GM19463 (cell line): ENCODE results near the gene KIF3B.
"Not testable (repeated sequence)": the region's sequence is repeated elsewhere in the genome, so short reads cannot be mapped to it uniquely, and the experiment has no call there.

ENCODE experiments used
- ATAC-seq: cut with Tn5 transposase; IDR thresholded peaks from one replicate; pipeline ENCODE4 v1.9.1; 2021; ENCODE audit warnings: mild to moderate bottlenecking, moderate library complexity; ENCODE audit not compliant: unreplicated experiment

The KIF3B gene

DNA sequence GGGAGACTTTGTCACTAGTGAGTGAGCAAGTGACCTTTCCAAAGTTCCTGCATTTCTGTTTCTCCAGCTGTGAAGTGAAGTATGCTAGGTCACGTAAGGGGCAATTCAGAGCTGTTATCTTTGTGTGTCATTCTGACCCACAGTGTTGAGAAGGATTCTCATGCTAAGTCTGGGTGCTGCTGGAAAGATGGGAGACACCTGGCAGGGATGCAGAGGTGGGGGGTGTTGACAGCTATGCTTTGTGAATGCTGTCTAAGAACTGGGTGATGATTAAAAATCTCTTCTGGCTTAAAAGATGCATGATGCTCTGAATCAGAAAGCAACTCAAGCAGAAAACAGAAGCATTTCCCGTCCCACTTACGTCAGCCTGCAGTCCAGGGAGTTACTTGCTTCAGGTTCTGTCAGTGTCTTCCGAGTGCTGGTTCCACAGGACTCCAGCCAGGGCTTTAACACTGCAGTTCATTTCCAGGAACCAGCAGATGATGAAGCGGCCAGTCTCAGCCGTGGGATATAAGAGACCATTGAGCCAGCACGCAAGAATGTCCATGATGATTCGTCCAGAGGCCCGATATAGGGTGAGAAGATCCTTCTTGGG, 49.7 kb downstream of the KIF3B start:
- no peak for ATAC-seq

DNA sequence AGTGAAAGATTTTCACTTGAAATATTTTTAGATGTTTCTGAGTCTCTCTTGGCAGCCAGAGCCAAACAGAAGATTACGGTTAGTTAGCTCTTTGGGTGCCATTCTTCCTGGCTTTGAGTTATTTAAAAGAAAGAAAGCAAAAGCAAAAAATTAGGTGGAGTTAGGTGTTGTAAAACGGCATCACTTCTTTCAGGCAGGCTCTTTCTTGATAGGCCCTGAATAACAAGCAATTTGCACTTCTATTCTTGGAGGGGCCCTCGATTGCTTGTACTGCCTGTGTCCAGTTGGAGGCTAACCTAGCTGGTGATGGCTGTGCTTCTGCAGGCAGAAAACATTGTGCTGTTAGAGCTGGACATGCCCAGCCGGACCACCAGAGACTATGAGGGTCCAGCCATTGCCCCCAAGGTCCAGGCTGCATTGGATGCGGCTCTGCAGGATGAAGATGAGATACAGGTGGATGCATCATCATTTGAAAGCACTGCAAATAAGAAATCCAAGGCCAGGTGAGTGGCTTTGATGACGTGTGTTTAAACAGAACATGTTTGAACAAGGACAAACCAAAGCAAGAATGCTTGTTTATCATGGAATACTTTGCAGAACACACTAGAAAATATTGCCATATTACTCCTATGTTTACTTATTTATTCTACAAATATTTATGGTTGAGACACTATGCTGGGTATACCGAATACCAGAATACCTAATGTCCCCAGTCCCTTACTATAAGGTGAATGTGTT, 52.5 kb downstream of the KIF3B start:
- no peak for ATAC-seq

DNA sequence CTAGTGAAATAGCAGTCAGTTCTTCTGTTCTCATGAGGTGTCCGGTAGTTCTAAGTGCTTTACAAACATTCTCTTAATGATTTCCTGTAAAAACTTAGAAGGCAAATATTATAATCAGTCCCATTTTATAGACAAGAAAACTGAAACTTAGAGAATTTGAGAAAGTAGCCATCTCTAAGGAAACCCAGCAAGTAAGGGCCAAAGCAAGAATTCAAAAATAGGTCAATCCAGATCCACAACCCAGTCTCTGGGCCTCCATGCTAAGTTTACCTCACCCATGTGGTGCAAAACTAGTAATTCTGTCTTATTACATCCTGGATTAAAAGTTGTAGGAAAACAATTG, 53.1 kb downstream of the KIF3B start:
- ATAC-seq, result no peak

DNA sequence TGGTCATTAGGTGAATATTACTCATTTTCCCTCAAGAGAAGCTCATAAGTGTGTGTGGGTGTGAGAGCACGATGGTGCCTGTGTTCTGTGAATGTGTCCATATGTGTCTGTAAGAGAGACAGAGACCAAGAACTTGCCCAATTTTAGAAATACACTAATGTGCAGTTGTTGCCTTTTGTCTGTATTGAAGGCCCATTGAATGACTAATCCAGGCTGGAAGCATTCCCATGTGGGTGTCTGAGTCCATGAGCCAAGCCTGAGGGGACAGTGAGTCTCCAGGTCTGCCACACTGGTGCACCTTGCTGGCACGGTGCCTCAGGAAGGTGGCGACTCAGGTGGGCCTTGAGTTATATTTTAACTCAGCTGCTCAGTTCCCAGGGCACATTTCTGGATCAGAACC, 55.2 kb downstream of the KIF3B start:
- ATAC-seq, result no peak

DNA sequence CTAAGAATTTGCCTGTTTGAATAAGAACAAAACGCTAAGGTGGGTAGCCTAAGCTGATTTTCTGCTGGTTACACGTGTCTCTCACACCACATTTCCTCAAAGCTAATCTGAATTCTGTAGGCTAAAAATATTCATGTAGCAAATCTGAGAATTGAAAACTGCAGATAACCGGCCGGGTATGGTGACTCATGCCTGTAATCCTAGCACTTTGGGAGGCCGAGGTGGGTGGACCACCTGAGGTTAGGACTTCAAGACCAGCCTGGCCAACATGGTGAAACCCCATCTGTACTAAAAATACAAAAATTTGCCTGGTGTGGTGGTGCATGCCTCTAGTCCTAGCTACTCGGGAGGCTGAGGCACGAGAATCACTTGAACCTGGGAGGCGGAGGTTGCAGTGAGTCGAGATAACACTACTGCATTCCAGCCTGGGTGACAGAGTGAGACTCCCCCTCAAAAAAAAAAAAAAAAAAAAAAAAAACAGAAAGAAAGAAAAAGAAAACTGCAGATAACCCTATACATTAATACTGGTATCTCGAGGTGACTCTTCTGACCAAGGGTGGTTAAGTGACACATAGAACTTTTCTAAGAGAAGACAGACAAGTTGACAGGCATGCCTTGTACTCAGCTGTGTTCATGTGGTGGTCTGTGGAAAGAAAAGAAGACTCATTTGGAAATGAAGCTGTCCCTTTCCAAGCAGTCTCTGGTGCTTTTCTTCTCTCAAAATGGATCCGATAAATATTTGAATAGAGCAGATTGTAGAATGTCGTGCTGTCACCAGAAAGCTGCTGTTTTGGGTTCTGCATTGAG, 55.9 kb downstream of the KIF3B start:
- peak; percentile 65 for ATAC-seq

DNA sequence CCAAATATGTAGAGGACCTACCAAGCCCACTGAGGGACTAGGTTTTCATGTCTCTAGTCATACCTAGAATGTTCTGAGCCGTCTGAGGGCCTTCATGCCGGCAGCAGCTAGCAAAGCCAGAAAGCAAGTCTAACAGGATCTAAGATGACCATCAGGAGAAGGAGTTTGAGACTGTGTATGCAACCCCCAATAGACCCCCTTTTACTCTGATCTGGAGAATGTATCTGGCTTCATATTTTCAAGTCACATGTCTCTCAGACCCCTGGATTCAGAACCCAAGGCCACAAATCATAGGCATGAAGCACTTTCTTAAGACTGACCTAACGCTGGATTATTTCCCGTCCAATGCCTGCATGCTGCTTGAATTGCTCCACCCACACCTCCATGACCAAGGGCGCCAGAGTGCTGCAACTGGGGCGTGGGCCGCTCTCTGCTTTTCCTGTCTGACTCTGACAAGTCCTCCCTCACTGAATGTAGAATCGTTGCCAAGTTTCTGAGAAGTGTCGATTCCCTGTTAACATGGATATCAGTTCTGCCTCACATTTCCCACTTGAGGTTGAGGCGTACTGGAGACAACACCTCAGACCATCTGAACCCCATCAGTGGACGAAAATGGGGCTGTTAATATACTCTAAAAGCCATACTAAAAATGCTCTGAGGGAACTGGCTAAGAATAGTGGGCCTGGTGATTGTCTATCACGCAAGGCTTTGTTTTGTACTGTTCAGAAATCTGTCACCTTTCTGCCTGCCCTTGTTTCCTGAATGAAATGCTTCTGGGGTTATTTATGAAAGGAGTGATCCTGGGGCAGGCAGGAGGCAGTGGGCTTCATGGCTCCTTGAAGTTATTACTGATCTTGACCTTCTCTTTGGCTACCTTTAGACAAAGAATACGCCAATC, 56.8 kb downstream of the KIF3B start:
- peak; percentile 9 for ATAC-seq

DNA sequence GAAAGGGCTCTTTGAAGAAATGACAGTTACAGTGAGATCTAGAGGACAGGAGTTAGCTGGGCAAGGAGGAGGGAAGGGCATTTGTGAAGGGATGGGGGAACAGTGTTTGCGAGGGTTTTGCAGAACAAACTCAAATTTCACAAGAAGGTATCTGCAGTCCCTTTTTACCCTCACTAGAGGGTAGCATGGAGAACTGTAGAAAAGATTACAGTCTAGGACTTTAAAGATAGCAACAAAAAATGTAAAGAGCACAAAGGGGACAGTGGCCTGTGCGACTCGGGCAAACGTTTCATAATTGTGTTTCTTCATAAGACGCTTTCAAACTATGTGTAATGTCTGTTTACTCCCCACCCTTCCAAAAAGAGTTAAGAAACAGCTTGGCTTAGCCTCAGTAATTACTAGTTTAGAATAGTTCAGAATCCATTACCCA, 59.5 kb downstream of the KIF3B start:
- no peak for ATAC-seq

DNA sequence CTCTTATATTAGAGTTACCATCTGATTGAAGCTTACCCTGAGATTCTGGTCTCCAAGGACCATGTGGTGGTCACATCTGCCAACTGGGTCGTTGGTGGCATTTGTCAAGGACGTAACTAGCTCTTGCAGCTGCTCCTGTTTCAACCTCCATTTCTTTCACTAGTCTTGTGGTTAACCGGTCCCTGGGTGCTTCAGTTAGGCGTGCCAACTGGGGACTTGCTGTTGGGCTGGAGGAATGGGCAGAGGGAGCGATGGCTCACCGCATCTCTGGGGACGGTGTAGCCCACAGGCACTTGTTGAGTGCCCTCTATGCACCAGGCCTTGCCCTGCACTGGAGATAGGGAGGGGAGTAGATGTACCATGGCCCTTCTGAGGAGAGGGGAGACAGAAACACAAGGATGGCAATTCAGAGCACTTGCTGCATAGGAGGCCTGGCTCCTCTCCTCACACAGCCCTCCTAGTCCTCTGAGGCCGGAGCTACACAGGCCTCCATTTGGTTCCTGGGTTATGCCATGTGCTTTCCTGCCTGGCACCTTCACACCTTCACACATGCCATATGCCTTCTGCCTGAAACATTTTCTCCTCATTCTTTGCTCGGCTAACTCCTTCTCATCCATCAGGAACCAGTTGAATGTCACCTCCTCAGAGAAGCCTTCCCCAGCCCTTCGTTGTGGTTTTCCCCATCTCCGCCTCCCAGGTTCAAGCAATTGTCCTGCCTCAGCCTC, 60.6 kb downstream of the KIF3B start:
- ATAC-seq, result no peak

DNA sequence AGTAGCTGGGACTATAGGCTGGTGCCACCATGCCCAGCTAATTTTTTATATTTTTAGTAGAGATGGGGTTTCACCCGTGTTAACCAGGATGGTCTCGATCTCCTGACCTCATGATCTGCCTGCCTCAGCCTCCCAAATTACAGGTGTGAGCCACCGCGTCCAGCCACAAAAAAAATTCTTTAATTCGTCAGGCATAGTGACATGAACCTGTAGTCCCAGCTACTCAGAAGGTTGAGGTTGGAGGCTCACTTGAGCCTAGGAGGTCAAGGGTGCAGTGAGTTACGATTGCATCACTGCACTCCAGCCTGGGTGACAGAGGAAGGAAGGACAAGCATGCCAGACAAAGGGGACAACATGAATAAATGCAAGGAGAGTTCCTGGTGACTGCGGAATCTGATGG, 61.2 kb downstream of the KIF3B start:
- no peak for ATAC-seq

DNA sequence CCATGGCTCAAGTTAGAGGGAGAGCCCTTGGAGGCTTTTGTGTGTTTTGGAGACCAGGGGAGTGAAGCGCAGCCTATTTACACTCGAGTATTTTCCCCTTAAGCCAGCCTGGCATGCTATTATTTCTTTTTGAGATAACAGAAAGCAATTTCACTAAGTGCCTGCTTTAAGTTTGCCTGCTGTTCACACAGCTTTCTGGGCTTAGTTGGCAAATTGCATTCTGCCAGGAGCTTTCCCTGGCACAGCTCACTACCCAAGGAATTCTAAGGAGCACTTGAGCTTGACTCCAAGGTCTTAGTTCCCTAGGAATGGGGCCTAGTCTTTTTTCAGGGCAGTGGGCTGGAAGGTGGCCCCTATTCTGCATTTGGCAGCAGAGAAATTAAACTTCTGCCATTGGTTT, 61.7 kb downstream of the KIF3B start:
- ATAC-seq, result no peak

DNA sequence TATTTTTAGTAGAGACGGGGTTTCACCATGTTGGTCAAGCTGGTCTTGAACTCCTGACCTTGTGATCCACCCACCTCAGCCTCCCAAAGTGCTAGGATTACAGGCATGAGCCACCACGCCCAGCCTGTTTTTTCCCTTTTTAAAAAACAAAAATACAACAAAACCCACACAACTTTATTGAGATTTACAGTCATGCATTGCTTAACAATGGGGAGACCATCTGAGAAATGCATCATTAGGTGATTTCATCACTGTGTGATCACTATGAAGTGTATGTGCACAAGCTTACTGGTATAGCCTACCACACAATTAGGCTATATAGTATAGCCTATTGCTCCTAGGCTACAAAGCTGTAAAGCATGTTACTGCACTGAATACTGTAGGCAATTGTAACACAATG, 63.6 kb downstream of the KIF3B start:
- ATAC-seq, result not testable (repeated sequence)

DNA sequence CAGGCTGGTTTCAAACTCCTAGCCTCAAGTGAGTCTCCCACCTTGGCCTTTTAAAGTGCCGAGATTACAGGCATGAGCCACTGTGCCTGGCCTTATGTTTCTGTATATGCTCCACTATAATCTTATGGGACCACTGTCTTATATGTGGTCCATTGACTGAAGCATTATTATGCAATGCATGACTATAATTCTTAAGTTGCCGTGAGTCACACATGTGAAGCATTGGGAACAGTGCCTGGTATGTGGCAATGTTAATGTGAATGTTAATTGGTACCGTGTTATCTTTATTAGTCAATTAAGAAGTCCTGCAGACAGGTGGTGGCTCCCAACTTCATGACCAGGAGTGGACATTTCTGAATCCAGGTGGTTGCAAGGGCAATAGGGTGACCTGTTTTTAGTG, 66.0 kb downstream of the KIF3B start:
- no peak for ATAC-seq

DNA sequence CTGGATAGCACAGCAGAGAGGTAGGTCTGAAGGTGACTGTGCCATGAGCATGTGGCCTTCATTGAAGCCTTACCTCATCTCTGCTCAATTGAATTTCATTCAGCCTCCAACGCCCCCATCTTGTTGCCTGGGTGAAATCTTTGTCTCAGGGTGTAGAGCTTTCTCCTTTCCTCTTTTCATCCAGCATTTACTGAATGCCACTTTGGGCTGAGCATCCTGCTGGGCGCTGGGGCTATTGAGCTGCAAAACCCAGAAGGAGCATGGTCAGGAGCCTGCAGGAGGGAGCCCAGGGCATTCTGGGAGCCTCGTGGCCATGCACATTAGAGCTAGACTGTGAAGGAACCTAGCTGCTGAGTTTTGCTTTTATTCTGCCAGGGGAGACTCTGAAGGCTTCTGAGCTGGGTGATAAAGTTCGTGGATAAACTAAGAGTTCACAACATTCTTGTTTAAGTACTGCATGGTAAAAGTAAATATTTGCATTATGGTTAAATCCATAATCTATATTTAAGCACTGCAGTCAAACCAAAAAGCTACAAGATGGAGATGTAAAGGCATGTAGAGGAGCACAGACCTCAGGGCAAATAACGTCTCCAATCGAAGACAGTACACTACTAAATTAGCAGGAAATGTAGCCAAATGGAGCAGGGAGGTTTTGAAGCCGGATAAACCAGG, 67.5 kb downstream of the KIF3B start:
- ATAC-seq, result no peak

DNA sequence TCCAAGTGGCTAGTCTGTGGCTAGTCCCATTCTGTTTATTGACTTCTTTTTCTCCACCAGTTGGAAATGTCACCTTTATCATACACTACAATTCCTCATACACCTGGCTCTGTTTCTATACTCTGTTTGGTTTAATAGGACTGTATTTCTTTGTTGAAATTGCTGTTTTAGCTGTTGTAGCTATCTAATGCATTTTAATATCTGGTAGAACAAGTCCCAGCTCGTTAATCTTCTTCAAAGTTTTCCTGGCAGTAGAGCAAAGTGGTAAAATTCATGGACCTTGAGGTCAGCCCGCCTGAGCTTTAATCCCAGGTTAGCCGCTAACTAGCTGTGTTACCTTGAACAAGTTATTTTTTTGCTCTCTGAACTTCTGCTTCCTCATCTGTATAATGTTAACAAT, 70.8 kb downstream of the KIF3B start:
- ATAC-seq, result no peak

DNA sequence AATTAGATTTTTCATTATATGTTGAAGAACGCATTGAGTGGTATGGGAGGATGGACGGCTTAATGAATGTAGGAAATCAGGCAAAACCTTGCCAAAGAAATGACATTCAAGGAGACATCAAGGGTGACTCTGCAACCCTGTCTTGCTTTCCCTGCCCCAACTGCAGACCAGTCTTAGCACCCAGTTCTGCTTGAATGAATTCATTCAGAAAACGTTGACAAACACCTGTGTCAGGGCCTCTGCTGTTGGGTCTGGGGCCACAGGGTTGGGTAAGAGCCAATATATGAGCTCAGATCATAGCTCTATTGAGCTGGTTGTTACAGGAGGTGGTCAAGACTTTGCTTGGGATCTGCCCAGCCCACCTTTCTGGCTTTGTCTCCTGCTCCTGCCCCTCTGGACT, 73.0 kb downstream of the KIF3B start:
- ATAC-seq, result no peak

DNA sequence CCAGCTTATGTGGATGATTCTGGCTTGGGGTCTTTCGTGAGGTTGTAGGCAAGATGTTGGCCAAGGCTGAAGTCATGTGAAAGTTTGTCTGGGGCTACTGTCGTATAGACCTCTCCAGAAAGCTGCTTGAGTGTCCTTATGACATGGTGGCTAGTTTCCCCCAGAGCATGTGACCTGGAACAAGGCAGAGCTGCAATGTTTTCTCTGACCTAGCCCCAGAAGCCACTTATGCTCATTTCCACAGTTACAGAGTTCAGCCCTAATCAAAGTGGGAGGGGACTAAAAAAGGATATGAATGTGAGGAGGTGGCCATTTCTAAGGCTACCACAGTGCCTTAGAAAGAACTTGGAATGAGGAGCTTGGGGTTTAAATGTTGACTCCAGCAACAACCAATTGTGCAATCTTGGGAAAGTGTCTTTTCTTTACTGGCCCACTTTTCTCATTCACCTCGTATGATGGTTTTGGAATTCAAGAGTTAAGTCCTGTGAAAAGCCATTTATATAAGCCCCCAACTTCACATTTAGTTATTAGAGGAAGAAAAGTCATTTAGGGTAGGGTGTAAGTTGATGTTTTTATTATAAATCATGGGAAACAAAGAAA, 74.8 kb downstream of the KIF3B start:
- no peak for ATAC-seq

DNA sequence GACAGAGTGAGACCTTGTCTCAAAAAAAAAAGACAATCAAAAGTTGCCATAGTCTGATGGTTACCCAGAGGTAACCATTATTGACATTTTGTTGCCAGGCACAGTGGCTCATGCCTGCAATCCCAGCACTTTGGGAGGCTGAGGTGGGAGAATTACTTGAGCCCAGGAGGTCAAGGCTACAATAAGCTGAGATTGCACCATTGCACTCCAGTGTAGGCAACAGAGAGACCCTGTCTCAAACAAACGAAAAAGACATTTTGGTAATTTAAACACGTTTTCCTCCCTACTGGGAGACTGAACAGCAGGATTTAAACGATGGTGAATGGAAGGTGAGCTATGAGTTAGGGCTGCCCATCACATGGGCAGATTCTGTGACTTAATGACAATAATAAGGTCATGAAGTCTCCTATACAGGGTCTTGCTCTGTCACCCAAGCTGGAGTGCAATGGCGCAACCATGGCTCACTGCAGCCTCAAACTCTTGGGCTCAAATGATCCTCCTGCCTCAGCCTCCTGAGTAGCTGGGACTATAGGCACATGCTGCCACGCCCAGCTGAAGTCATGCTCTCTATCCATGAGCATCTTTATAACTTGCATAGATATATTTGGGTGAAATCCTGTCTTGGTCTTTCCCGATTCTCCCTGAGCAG, 76.5 kb downstream of the KIF3B start:
- no peak for ATAC-seq

DNA sequence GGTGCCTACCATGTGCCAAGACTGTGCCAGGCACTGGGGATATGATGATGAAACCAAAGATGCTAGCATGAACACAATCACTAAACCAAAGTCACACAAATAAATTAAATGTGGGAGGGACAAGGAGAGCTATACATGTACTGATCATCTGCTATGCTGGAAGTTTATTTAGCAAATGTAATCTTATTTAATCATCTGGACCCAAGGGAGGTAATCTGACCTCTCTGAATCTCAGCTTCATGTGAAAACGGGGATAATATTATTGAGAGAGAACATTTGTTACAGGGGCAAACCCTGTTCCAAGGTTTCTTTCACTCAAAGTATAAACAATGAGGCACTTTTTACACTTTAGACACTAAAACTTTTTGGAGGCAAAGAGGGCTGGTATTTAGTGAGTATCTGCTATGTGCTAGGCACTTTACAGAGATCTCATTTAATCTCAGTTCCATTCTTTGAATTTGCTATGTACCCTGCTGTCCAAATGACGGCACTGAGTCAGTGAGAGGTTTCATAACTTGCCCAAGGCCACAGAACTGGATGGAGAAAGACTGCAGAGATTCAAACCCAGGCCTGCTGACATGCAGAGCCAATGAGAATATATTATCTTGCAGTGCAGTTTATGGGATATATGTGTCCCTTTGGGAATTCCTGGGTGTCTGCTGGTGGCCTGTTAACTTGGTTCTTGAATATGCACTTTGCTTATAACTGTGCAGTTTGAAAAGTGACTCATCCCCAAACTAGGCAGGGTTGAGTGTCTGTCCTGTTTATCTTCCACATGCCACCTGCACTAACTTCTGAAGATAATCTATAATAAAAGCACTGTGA, 77.4 kb downstream of the KIF3B start:
- no peak for ATAC-seq
